K562 (cell line): ENCODE measurements around the gene CEACAM7. TPM values are rescaled to one million over a fixed set of nuclear protein-coding genes. Genes with fewer than 3 reads are reported as not detected.

Experiments used
- ATAC-seq: fragments of 200-7000 bp; cut with Tn5 transposase; 3 replicates; pipeline ENCODE4 v1.9.1; 2020; ENCODE audit warnings: moderate library complexity
- BruUV-seq: library from RNA; stranded (reverse); fragments of 400-500 nt; replicated peaks from 2 replicates; lab custom pipeline; 2021; lab: Mats Ljungman, UMichigan
- CTCF ChIA-PET: fragments of 300-600 bp; formaldehyde crosslinking; extraction: SDS; loops from one replicate; lab custom pipeline; 2021; ENCODE audit warnings: low intra/inter-chr PET ratio; lab: Yijun Ruan, JAX
- POLR2A ChIA-PET: fragments of 300-600, 350-650 bp; sonication (Branson Sonifier 250); formaldehyde crosslinking; extraction: SDS; loops from one replicate; lab custom pipeline; 2021; ENCODE audit warnings: antibody characterized with exemption, inconsistent platforms; lab: Yijun Ruan, JAX
- DNase-seq, 4 experiments: peaks; one replicate each; pipeline versions ENCODE4 v3.0.0 to v3.0.0-alpha.2; 2011 to 2018; ENCODE audit warnings: low spot score in 3 of 4, mixed read lengths in 3 of 4; ENCODE audit errors: extremely low read depth in 1 of 4
- FAIRE-seq: peaks from 2 replicates; lab custom pipeline; 2011; peaks lifted over from hg19 to GRCh38; lab: Jason Lieb, UNC
- H2AFZ ChIP-seq: 2 replicates; pipeline ENCODE4 v1.6.0; 2011; ENCODE audit warnings: low read depth, low read length, control low read depth, inconsistent platforms
- H3K27ac ChIP-seq: fragments of 200-600 bp; 3 replicates; pipeline ENCODE4 v1.8.0; 2011; ENCODE audit warnings: low read depth, mild to moderate bottlenecking, control low read depth, inconsistent platforms, low read length, moderate library complexity, mixed read lengths; ENCODE audit errors: extremely low read depth
- H3K27me3 ChIP-seq, 2 experiments: fragments of 300-600 bp in 1 of 2; 2 replicates in 1 of 2; 3 replicates in 1 of 2; pipeline versions ENCODE4 v1.6.0 to v1.8.0; 2011; ENCODE audit warnings: inconsistent platforms in 2 of 2, low read length in 2 of 2, mild to moderate bottlenecking in 1 of 2, mixed read lengths in 1 of 2, moderate library complexity in 1 of 2; ENCODE audit not compliant: control insufficient read depth in 2 of 2, insufficient read depth in 2 of 2
- H3K36me3 ChIP-seq: fragments of 300-600 bp; 3 replicates; pipeline ENCODE4 v1.8.0; 2011; ENCODE audit warnings: mild to moderate bottlenecking, low read length, inconsistent platforms; ENCODE audit not compliant: control insufficient read depth, insufficient read depth
- H3K4me1 ChIP-seq, 2 experiments: fragments of 200-600 bp in 1 of 2; replicated peaks in 1 of 2; 2 replicates in 1 of 2; 3 replicates in 1 of 2; pipeline versions ENCODE4 v1.5.1 to v1.8.0; 2011; ENCODE audit warnings: inconsistent platforms in 2 of 2, low read length in 2 of 2, mild to moderate bottlenecking in 1 of 2, mixed read lengths in 1 of 2, moderate library complexity in 1 of 2; ENCODE audit not compliant: control insufficient read depth in 2 of 2, insufficient read depth in 2 of 2
- H3K4me2 ChIP-seq: 2 replicates; pipeline ENCODE4 v1.6.1; 2011; ENCODE audit warnings: low read length, control low read depth, inconsistent platforms, mixed read lengths; ENCODE audit not compliant: insufficient read depth
- H3K4me3 ChIP-seq: fragments of 200-600 bp; sonication (generic), shearing (Covaris generic); 2 replicates; pipeline ENCODE4 v1.5.1; 2016; ENCODE audit warnings: control low read depth, inconsistent platforms
- H3K79me2 ChIP-seq: fragments of 200-600 bp; 3 replicates; pipeline ENCODE4 v1.8.0; 2011; ENCODE audit warnings: low read length, inconsistent platforms; ENCODE audit not compliant: control insufficient read depth, insufficient read depth
- H3K9ac ChIP-seq, 2 experiments: 2 replicates each; pipeline versions ENCODE4 v1.6.0 to v1.6.1; 2011; ENCODE audit warnings: low read depth in 2 of 2, low read length in 2 of 2, control low read depth in 1 of 2, inconsistent platforms in 1 of 2, mild to moderate bottlenecking in 1 of 2, mixed read lengths in 1 of 2; ENCODE audit not compliant: insufficient read depth in 1 of 2
- H3K9me1 ChIP-seq: one replicate; pipeline ENCODE4 v1.6.0; 2011; ENCODE audit warnings: inconsistent platforms, mild to moderate bottlenecking, low read length, moderate library complexity; ENCODE audit not compliant: control insufficient read depth, insufficient read depth
- H3K9me3 ChIP-seq: replicated peaks from 2 replicates; pipeline ENCODE4 v1.5.1; 2011; ENCODE audit warnings: low read depth, low read length, inconsistent platforms; ENCODE audit not compliant: control insufficient read depth, insufficient read depth
- H4K20me1 ChIP-seq: replicated peaks from 2 replicates; pipeline ENCODE4 v1.6.1; 2011; ENCODE audit warnings: low read length, inconsistent platforms, mixed read lengths; ENCODE audit not compliant: control insufficient read depth, insufficient read depth
- MYC ChIP-seq, 2 experiments: fragments of 250-450 bp in 1 of 2; sonication (Bioruptor Pico) in 1 of 2; IDR thresholded peaks; 2 replicates each; pipeline versions ENCODE4 v1.5.1 to v1.6.1; 2012 to 2021; ENCODE audit warnings: low read depth in 2 of 2, borderline replicate concordance in 1 of 2, improper control_type of control experiment in 1 of 2, low read length in 1 of 2, mild to moderate bottlenecking in 1 of 2, moderate library complexity in 1 of 2
- NBN ChIP-seq: fragments of 450-650 bp; IDR thresholded peaks from 2 replicates; pipeline ENCODE4 v1.6.1; 2016; ENCODE audit warnings: low read depth, mild to moderate bottlenecking
- SMARCB1 ChIP-seq: IDR thresholded peaks from 2 replicates; pipeline ENCODE4 v1.6.1; 2011; ENCODE audit warnings: improper control_type of control experiment, low read depth; ENCODE audit not compliant: insufficient read length
- ZBTB49 ChIP-seq: sonication (generic); formaldehyde crosslinking; IDR thresholded peaks from 2 replicates; pipeline ENCODE4 v1.8.0; 2022; ENCODE audit warnings: missing genetic modification reagents, mild to moderate bottlenecking, borderline replicate concordance
- ZNF263 ChIP-seq: sonication (generic); formaldehyde crosslinking; IDR thresholded peaks from 2 replicates; pipeline ENCODE4 v1.8.0; 2022; ENCODE audit warnings: mild to moderate bottlenecking, missing genetic modification reagents, borderline replicate concordance
- WGBS: fragments of 100-300 bp; shearing (Covaris generic); methylation state at CpG from one replicate; pipeline ENCODE4 v1.1.6; 2016; ENCODE audit warnings: low coverage, mixed read lengths; ENCODE audit not compliant: insufficient coverage; ENCODE audit errors: missing lambda C conversion rate; 5-methylcytosine and 5-hydroxymethylcytosine counted together
- in situ Hi-C: fragments of 300-500 bp; cut with MboI; formaldehyde crosslinking; loops from 4 replicates; pipeline ENCODE4 v1.15.0; 2018; ENCODE audit warnings: inconsistent platforms, mixed read lengths
- intact Hi-C: fragments of 100-400 bp; cut with micrococcal nuclease; formaldehyde crosslinking; loops from 2 replicates; pipeline ENCODE4 v1.14.2; 2022
- polyA plus RNA-seq, 8 experiments: library from polyadenylated mRNA; depleted of rRNA in 4 of 8; stranded (reverse) in 5 of 8; unstranded in 3 of 8; fragments of >200 nt; fragmentation: Nextera tagmentation in 2 of 8; fragmentation: Illumina TruSeq in 1 of 8; extraction: Ambion mirVana in 2 of 8; extraction: Trizol in 1 of 8; gene quantifications; 2 replicates each; pipeline versions ENCODE4 v1.2.1 to v1.2.3, GENCODE V29; 2011 to 2014; ENCODE audit warnings: inconsistent platforms in 1 of 8, missing spikeins in 1 of 8
- total RNA-seq, 7 experiments: library from RNA; depleted of rRNA in 6 of 7; stranded (reverse); fragments of >200 nt in 6 of 7; fragmentation: Illumina TruSeq in 2 of 7; extraction: Trizol in 2 of 7; gene quantifications; 2 replicates each; pipeline versions ENCODE4 v1.2.1 to v1.2.3, GENCODE V29; 2011 to 2021; ENCODE audit warnings: low replicate concordance in 1 of 7

The CEACAM7 gene
- total and polyA plus RNA-seq, 9 of the 15 experiments (the other 6 are each of a cell fraction or from before 2014, with no cell fraction given), result not detected

- no peak for ATAC-seq
- DNase-seq, result no peak
- no peak within 1 kb of the TSS for H3K27ac ChIP-seq
- peaks cover 0 to 7% of the 10 kb centered on the region in 2 experiments; a peak in 2 of 5 replicates for H3K4me1 ChIP-seq
- ChIA-PET POLR2A (interaction anchor here (0.6 kb wide), 1 partner anchor 45 kb away, joined by 3 read pairs; no protein-coding TSS in a partner anchor), CTCF (interaction anchor here (0.9 to 2.0 kb wide), 2 partner anchors 38 to 112 kb away, joined by 3 to 7 read pairs; no protein-coding TSS in a partner anchor)
- in situ Hi-C loops, result loop anchor here (5.0 kb wide), 1 partner anchor 39 kb away; no protein-coding TSS in a partner anchor
- no TSS peak for BruUV-seq
- WGBS, result 0% methylated on average over 4 of the region's 4 CpGs
- FAIRE-seq, result no peak
- intact Hi-C loops, result no loop called here
- no peaks in the 10 kb centered on the region for H3K9me3 ChIP-seq
- no peaks in the 10 kb centered on the region for H3K9me1 ChIP-seq
- H3K27me3 ChIP-seq, result peaks cover 3 to 15% of the 10 kb centered on the region in 2 experiments; a peak in 4 of 5 replicates
- no peak within 1 kb of the TSS for H2AFZ ChIP-seq
- no peak within 1 kb of the TSS for H3K4me3 ChIP-seq
- H3K36me3 ChIP-seq, result no peaks in the 10 kb centered on the region
- TF ChIP-seq ZBTB49 (CRISPR knock-in tag) (no peak), SMARCB1 (no peak), NBN (no peak), ZNF263 (CRISPR knock-in tag) (0 out of 2 replicates have a peak, but pooled peaks have one; percentile 15), MYC (IDR thresholded peaks at IDR 0.05; ENCODE audit: low read depth, low read length) (no peak), MYC (CRISPR knock-in tag; IDR thresholded peaks at IDR 0.05; ENCODE audit: borderline replicate concordance, low read depth) (no peak)
- peaks cover 8% of the 10 kb centered on the region for H4K20me1 ChIP-seq
- 0 out of 4 replicates have a peak within 1 kb of the TSS, but pooled peaks of 1 of the 2 experiments have one; percentile 2 for H3K9ac ChIP-seq
- no peaks in the 10 kb centered on the region for H3K79me2 ChIP-seq
- no peak within 1 kb of the TSS for H3K4me2 ChIP-seq
These were observed 20.4 kb upstream of the CEACAM7 start, which contains the start of gene CEACAM5 for GRCh38 chr19:41708481-41708880. TSS of gene CEACAM5 (plus strand) at chr19:41708626. CDS start at chr19:41708732, 106 bp downstream.
